PFSK-1 (cell line): ENCODE results near the gene PTCHD1.

Experiments
- FOXP2 ChIP-seq: optimal IDR thresholded peaks from 2 replicates; pipeline ENCODE3; 2011; ENCODE audit warnings: borderline replicate concordance, control low read depth, inconsistent platforms; ENCODE audit not compliant: insufficient read depth; ENCODE audit errors: extremely low read length, extremely low read depth
- POLR2AphosphoS5 ChIP-seq: IDR thresholded peaks from 2 replicates; pipeline ENCODE4 v1.6.1; 2012; ENCODE audit warnings: low read depth, mild to moderate bottlenecking, control low read depth, low read length, moderate library complexity
- REST ChIP-seq, 2 experiments: IDR thresholded peaks; 2 replicates each; pipeline versions ENCODE4 v1.6.1 to v1.8.0; 2011 to 2012; ENCODE audit warnings: low read depth in 2 of 2, low read length in 2 of 2, control low read depth in 1 of 2, inconsistent platforms in 1 of 2, mild to moderate bottlenecking in 1 of 2, moderate library complexity in 1 of 2; ENCODE audit not compliant: insufficient read depth in 1 of 2
- SIN3A ChIP-seq: IDR thresholded peaks from 2 replicates; pipeline ENCODE4 v1.6.1; 2012; ENCODE audit warnings: mild to moderate bottlenecking, low read length, moderate library complexity, borderline replicate concordance; ENCODE audit not compliant: insufficient read depth
- TAF1 ChIP-seq: IDR thresholded peaks from 2 replicates; pipeline ENCODE4 v1.6.1; 2012; ENCODE audit warnings: low read length, control low read depth, borderline replicate concordance; ENCODE audit not compliant: insufficient read depth

PTCHD1 gene

GRCh38 chrX:23356189-23356588 is 21.5 kb downstream of the PTCHD1 start:
- no peak for TF ChIP-seq TAF1
- no peak for TF ChIP-seq SIN3A
- no peak for TF ChIP-seq POLR2AphosphoS5

GRCh38 chrX:23364416-23364815 is 29.8 kb downstream of the PTCHD1 start:
- TF ChIP-seq SIN3A, result no peak
- TF ChIP-seq FOXP2, result no peak
- TF ChIP-seq REST (IDR thresholded peaks at IDR 0.05; ENCODE audit: insufficient read depth in 1 of 2, low read depth in 2 of 2, low read length in 2 of 2), result no peak
- TF ChIP-seq TAF1, result no peak
- no peak for TF ChIP-seq POLR2AphosphoS5

DNA sequence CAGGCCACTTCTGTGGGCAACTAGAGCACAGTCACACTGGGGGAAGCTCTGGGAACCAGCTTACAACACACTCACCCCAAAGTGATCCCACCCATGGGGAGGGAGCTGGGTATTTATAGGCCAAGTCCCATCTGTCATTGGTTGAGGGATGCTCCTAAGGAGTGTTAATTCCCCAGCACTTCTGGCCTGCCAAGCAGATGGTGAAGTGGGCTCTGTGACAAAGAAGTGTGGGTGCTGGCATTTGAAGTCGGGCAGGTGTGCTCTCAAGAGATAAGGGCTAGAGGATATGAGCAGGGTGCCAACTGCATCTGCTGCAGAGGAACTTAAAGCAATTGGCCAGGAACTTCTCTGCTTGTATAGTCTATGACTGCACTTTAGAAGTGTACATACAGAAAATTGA is 30.9 kb downstream of the PTCHD1 start:
- TF ChIP-seq POLR2AphosphoS5, result no peak
- no peak for TF ChIP-seq FOXP2
- no peak for TF ChIP-seq TAF1
- no peak for TF ChIP-seq SIN3A
- TF ChIP-seq REST (IDR thresholded peaks at IDR 0.05; ENCODE audit: insufficient read depth in 1 of 2, low read depth in 2 of 2, low read length in 2 of 2), result no peak

- TF ChIP-seq FOXP2 (no peak), REST (IDR thresholded peaks at IDR 0.05; ENCODE audit: insufficient read depth in 1 of 2, low read depth in 2 of 2, low read length in 2 of 2) (no peak), SIN3A (no peak), TAF1 (no peak), POLR2AphosphoS5 (no peak)
Measured at GRCh38 chrX:23366914-23367313, 32.3 kb downstream of the PTCHD1 start.

- no peak for TF ChIP-seq POLR2AphosphoS5
- no peak for TF ChIP-seq REST (IDR thresholded peaks at IDR 0.05; ENCODE audit: insufficient read depth in 1 of 2, low read depth in 2 of 2, low read length in 2 of 2)
- TF ChIP-seq SIN3A, result no peak
- no peak for TF ChIP-seq FOXP2
- TF ChIP-seq TAF1, result no peak
Measured at GRCh38 chrX:23369027-23369426, 34.4 kb downstream of the PTCHD1 start.
